Panc1 (cell line): ENCODE measurements around the gene REN. TPM values are rescaled to one million over a fixed set of nuclear protein-coding genes. Genes with fewer than 3 reads are reported as not detected.

Source experiments
- ATAC-seq: fragments of 200-7000 bp; cut with Tn5 transposase; 2 replicates; pipeline ENCODE4 v1.9.1; 2020; ENCODE audit warnings: mild to moderate bottlenecking, moderate library complexity
- BruUV-seq: library from RNA; stranded (reverse); fragments of 400-500 nt; replicated peaks from 2 replicates; lab custom pipeline; 2021; lab: Mats Ljungman, UMichigan
- CTCF ChIA-PET: fragments of 300-600 bp; sonication (Branson Sonifier 250); formaldehyde crosslinking; loops from one replicate; lab custom pipeline; 2022; ENCODE audit warnings: antibody characterized with exemption; lab: Charles Lee
- POLR2A ChIA-PET: fragments of 300-600 bp; sonication (Branson Sonifier 250); formaldehyde crosslinking; loops from one replicate; lab custom pipeline; 2022; ENCODE audit warnings: antibody characterized with exemption; lab: Charles Lee
- DNase-seq: peaks from one replicate; pipeline ENCODE4 v3.0.0-alpha.2; 2010; ENCODE audit warnings: low read depth, low spot score
- H3K27ac ChIP-seq: 2 replicates; pipeline ENCODE4 v1.5.1; 2011; ENCODE audit warnings: mild to moderate bottlenecking, low read length, inconsistent platforms
- H3K27me3 ChIP-seq: fragments of 200-500 bp; sonication (Bioruptor generic); 2 replicates; pipeline ENCODE4 v1.6.0; 2014; ENCODE audit warnings: low read length, inconsistent platforms; ENCODE audit not compliant: control insufficient read depth, insufficient read depth
- H3K36me3 ChIP-seq: fragments of 200-500 bp; sonication (Bioruptor generic); 2 replicates; pipeline ENCODE4 v1.5.1; 2014; ENCODE audit warnings: inconsistent platforms, mild to moderate bottlenecking, low read length, moderate library complexity; ENCODE audit not compliant: control insufficient read depth, insufficient read depth
- H3K4me1 ChIP-seq: 2 replicates; pipeline ENCODE4 v1.5.1; 2011; ENCODE audit warnings: inconsistent platforms, mild to moderate bottlenecking, low read length, moderate library complexity; ENCODE audit not compliant: control insufficient read depth, insufficient read depth
- H3K4me3 ChIP-seq, 2 experiments: 2 replicates each; pipeline ENCODE4 v1.5.1; 2011 to 2012; ENCODE audit warnings: low read depth in 2 of 2, low read length in 2 of 2, mild to moderate bottlenecking in 2 of 2, inconsistent platforms in 1 of 2, moderate library complexity in 1 of 2
- H3K9me3 ChIP-seq: fragments of 200-500 bp; sonication (Bioruptor generic); 2 replicates; pipeline ENCODE4 v1.5.1; 2014; ENCODE audit warnings: low read depth, mild to moderate bottlenecking, inconsistent platforms, low read length, moderate library complexity; ENCODE audit not compliant: control insufficient read depth, insufficient read depth
- CTCF ChIP-seq: fragments of 450-650 bp; IDR thresholded peaks from 2 replicates; pipeline ENCODE4 v1.5.1; 2017; ENCODE audit warnings: mild to moderate bottlenecking
- POLR2AphosphoS5 ChIP-seq: IDR thresholded peaks from 2 replicates; pipeline ENCODE4 v1.6.1; 2012; ENCODE audit warnings: mild to moderate bottlenecking, low read depth, low read length, moderate library complexity
- REST ChIP-seq, 2 experiments: IDR thresholded peaks; 2 replicates each; pipeline ENCODE4 v1.6.1; 2011 to 2012; ENCODE audit warnings: low read depth in 2 of 2, control low read depth in 1 of 2, low read length in 1 of 2, mild to moderate bottlenecking in 1 of 2, moderate library complexity in 1 of 2; ENCODE audit not compliant: insufficient read depth in 1 of 2
- SIN3A ChIP-seq: IDR thresholded peaks from 2 replicates; pipeline ENCODE4 v1.6.1; 2012; ENCODE audit warnings: low read depth, mild to moderate bottlenecking, low read length, moderate library complexity, borderline replicate concordance; ENCODE audit not compliant: insufficient read depth
- TCF7L2 ChIP-seq: IDR thresholded peaks from 2 replicates; pipeline ENCODE4 v1.6.1; 2011; ENCODE audit warnings: mild to moderate bottlenecking, low read depth, low read length, inconsistent platforms
- in situ Hi-C: cut with HindIII; loops from 2 replicates; pipeline ENCODE4 v1.10.0; 2016; ENCODE audit warnings: low sequenced_read_pairs, low pct_unique_long_range_greater_than_20kb
- intact Hi-C: fragments of 100-400 bp; cut with micrococcal nuclease; formaldehyde crosslinking; loops from one replicate; pipeline ENCODE4 v1.10.0; 2022; ENCODE audit not compliant: unreplicated experiment
- total RNA-seq: library from RNA; stranded (reverse); gene quantifications from one replicate; pipeline ENCODE4 v1.2.1, GENCODE V29; 2021; ENCODE audit not compliant: unreplicated experiment

Gene REN
- total RNA-seq, 1 experiment from 2014 or later: not detected

- Histone ChIP-seq H3K27ac (no peak overlapping the region), H3K4me1 (no peaks in the 10 kb centered on the region), H3K27me3 (0 out of 2 replicates have a peak, but pooled peaks cover 3% of the 10 kb centered on the region), H3K9me3 (peaks cover 11% of the 10 kb centered on the region; the same call in 1 of the 2 replicates), H3K4me3 (no peak overlapping the region), H3K36me3 (no peaks in the 10 kb centered on the region)
- POLR2A ChIA-PET: no interaction called here
- in situ Hi-C loops: no loop called here
- intact Hi-C loops: no loop called here
- no TSS peak for BruUV-seq
- TF ChIP-seq REST (IDR thresholded peaks at IDR 0.05; ENCODE audit: insufficient read depth in 1 of 2, low read depth in 2 of 2, low read length in 1 of 2) (no peak), SIN3A (no peak), TCF7L2 (no peak), POLR2AphosphoS5 (no peak), CTCF (no peak)
- DNase-seq (no peak), ATAC-seq (no peak)
- CTCF ChIA-PET: no interaction called here
Measured at GRCh38 chr1:204170494-204171155, 4.5 kb upstream of the REN start.

- POLR2A ChIA-PET: no interaction called here
- no TSS peak for BruUV-seq
Measured at GRCh38 chr1:204169858-204170257, 3.7 kb upstream of the REN start.

More at GRCh38 chr1:204169858-204170257, 3.7 kb upstream of the REN start:
- H3K4me1 ChIP-seq: no peaks in the 10 kb centered on the region
- H3K27ac ChIP-seq: no peak overlapping the region
- ATAC-seq (no peak), DNase-seq (no peak)
- peaks cover 11% of the 10 kb centered on the region; the same call in 1 of the 2 replicates for H3K9me3 ChIP-seq
- intact Hi-C loops (no loop called here), in situ Hi-C loops (no loop called here)
- TF ChIP-seq CTCF (no peak), TCF7L2 (no peak), REST (IDR thresholded peaks at IDR 0.05; ENCODE audit: insufficient read depth in 1 of 2, low read depth in 2 of 2, low read length in 1 of 2) (no peak), SIN3A (no peak), POLR2AphosphoS5 (no peak)
- CTCF ChIA-PET: no interaction called here
- H3K36me3 ChIP-seq: no peaks in the 10 kb centered on the region
- no peak overlapping the region for H3K4me3 ChIP-seq
- no peaks in the 10 kb centered on the region for H3K27me3 ChIP-seq
